ENCODE results near the gene ITPR2. TPM values are rescaled to one million over a fixed set of nuclear protein-coding genes. Genes with fewer than 3 reads are reported as not detected.

Gene ITPR2
- total and polyA plus RNA-seq, 2 of the 13 experiments (the other 11 are each of a cell fraction or from before 2014, with no cell fraction given), result 31.9 to 81.9 TPM

DNA sequence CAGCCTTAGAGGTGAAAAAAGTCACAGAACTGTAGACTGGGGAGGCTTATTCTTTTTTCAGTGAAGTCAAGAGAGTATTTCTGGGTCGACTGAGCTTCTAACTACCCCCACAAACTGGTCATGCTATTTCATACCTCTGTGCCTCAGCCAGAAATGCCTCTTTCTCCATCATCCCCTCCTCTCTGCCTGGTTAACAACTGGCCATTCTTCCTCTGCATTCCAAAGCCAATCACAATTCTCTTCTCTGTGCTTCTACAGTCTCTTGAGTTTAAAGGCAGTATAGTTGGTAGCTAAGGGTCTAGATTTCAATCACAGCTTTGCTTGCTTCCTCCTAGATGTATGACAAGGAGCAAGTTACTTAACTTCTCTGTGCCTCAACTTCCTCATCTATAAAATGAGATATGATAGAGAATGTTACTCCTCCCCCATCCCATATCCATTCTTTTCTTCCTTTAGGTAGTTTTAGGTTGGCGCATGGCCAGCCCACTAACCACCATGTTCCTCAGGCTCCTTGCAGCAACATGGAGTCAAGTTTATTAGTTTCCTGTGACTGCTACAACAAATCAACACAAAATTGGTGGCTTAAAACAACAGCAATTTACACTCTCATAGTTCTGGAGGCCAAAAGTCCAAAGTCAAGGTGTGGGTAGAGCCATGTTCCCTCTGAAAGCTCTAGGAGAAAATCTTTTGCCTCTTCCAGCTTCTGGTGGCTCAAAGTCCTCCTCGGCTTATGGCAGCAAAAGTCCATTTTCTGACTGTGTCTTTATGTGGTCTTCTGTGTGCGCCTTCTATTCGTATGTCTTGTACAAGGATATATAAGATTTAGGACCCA is 62.5 kb downstream of the ITPR2 start:
- no TSS peak for BruUV-seq (replicated peaks)
- peaks cover 5 to 12% of the 10 kb centered on the region in 2 experiments for H3K36me3 ChIP-seq (replicated peaks in 1 of 2; ENCODE audit: control insufficient read depth in 1 of 2, insufficient read depth in 2 of 2, low read length in 2 of 2)
- H4K20me1 ChIP-seq (ENCODE audit: insufficient read depth, low read length), result no peaks in the 10 kb centered on the region
- POLR2A ChIA-PET, result interaction anchor here (3.1 to 6.6 kb wide), 3 partner anchors 25 to 62 kb away, joined by 30 to 78 read pairs (median 48); partner anchors contain the start of gene ITPR2
- no peaks in the 10 kb centered on the region for H3K27me3 ChIP-seq (ENCODE audit: control insufficient read depth in 1 of 2, insufficient read depth in 2 of 2, low read length in 2 of 2)
- ATAC-seq (peak; percentile 6; the same call in 2 of the 3 replicates), FAIRE-seq (peak; percentile 54), DNase-seq (ENCODE audit: low spot score) (peak; percentile 49)
- peak overlapping the region; percentile 88 for H3K27ac ChIP-seq (ENCODE audit: extremely low read length, insufficient read depth, low read length)
- peak overlapping the region; percentile 73 for H3K4me2 ChIP-seq (ENCODE audit: low read depth, low read length)
- H2AFZ ChIP-seq (ENCODE audit: low read length), result no peak overlapping the region
- CTCF ChIA-PET (ENCODE audit: low intra/inter-chr PET ratio, low total read pairs), result no interaction called here
- intact Hi-C loops (cut with micrococcal nuclease; ENCODE audit: unreplicated experiment) (loop anchor here (10.0 kb wide), 1 partner anchor 114 kb away; no protein-coding TSS in a partner anchor), in situ Hi-C loops (cut with HindIII; ENCODE audit: extremely low pct_ligation_motif_present, low pct_unique_long_range_greater_than_20kb) (no loop called here)
- 73% methylated on average over 5 of the region's 5 CpGs for WGBS (ENCODE audit: low lambda C conversion rate)
- H3K9me3 ChIP-seq (ENCODE audit: low read length), result no peaks in the 10 kb centered on the region
- H3K4me1 ChIP-seq (ENCODE audit: insufficient read depth, low read length), result peaks cover 92% of the 10 kb centered on the region
- peaks cover 51% of the 10 kb centered on the region for H3K79me2 ChIP-seq (ENCODE audit: insufficient read depth, low read length)
- H3K9ac ChIP-seq (ENCODE audit: insufficient read depth, low read depth, low read length), result no peak overlapping the region; the same call in 1 of the 2 replicates
- peak overlapping the region in 1 of 3 experiments; percentile 9; a peak in 1 of 6 replicates for H3K4me3 ChIP-seq (replicated peaks in 1 of 3; ENCODE audit: insufficient read depth in 1 of 3, low read depth in 2 of 3, low read length in 3 of 3)
- TF ChIP-seq SSRP1 (CRISPR knock-in tag; IDR thresholded peaks at IDR 0.05) (0 out of 2 replicates have a peak, but pooled peaks have one; percentile 40), RBM22 (optimal IDR thresholded peaks at IDR 0.05; ENCODE audit: low read length) (peak; percentile 60), TARDBP (CRISPR knock-in tag; IDR thresholded peaks at IDR 0.05) (peak; percentile 38; the same call in 1 of the 2 replicates), HOXA3 (CRISPR knock-in tag; IDR thresholded peaks at IDR 0.05) (0 out of 2 replicates have a peak, but pooled peaks have one; percentile 13), HNF4G (IDR thresholded peaks at IDR 0.05; ENCODE audit: borderline replicate concordance, low read depth, low read length) (0 out of 2 replicates have a peak, but pooled peaks have one; percentile 47), HNF4G (CRISPR knock-in tag; IDR thresholded peaks at IDR 0.05; ENCODE audit: borderline replicate concordance, low read depth) (no peak), ZNF230 (CRISPR knock-in tag; IDR thresholded peaks at IDR 0.05) (no peak)
- TF ChIP-seq, protein P1, sequence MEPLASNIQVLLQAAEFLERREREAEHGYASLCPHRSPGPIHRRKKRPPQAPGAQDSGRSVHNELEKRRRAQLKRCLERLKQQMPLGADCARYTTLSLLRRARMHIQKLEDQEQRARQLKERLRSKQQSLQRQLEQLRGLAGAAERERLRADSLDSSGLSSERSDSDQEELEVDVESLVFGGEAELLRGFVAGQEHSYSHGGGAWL (CRISPR knock-in tag; IDR thresholded peaks at IDR 0.05), result no peak
- TF ChIP-seq, protein P2, sequence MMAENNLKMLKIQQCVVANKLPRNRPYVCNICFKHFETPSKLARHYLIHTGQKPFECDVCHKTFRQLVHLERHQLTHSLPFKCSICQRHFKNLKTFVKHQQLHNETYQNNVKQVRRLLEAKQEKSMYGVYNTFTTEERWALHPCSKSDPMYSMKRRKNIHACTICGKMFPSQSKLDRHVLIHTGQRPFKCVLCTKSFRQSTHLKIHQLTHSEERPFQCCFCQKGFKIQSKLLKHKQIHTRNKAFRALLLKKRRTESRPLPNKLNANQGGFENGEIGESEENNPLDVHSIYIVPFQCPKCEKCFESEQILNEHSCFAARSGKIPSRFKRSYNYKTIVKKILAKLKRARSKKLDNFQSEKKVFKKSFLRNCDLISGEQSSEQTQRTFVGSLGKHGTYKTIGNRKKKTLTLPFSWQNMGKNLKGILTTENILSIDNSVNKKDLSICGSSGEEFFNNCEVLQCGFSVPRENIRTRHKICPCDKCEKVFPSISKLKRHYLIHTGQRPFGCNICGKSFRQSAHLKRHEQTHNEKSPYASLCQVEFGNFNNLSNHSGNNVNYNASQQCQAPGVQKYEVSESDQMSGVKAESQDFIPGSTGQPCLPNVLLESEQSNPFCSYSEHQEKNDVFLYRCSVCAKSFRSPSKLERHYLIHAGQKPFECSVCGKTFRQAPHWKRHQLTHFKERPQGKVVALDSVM (CRISPR knock-in tag; IDR thresholded peaks at IDR 0.05), result no peak
- TF ChIP-seq, protein P3, sequence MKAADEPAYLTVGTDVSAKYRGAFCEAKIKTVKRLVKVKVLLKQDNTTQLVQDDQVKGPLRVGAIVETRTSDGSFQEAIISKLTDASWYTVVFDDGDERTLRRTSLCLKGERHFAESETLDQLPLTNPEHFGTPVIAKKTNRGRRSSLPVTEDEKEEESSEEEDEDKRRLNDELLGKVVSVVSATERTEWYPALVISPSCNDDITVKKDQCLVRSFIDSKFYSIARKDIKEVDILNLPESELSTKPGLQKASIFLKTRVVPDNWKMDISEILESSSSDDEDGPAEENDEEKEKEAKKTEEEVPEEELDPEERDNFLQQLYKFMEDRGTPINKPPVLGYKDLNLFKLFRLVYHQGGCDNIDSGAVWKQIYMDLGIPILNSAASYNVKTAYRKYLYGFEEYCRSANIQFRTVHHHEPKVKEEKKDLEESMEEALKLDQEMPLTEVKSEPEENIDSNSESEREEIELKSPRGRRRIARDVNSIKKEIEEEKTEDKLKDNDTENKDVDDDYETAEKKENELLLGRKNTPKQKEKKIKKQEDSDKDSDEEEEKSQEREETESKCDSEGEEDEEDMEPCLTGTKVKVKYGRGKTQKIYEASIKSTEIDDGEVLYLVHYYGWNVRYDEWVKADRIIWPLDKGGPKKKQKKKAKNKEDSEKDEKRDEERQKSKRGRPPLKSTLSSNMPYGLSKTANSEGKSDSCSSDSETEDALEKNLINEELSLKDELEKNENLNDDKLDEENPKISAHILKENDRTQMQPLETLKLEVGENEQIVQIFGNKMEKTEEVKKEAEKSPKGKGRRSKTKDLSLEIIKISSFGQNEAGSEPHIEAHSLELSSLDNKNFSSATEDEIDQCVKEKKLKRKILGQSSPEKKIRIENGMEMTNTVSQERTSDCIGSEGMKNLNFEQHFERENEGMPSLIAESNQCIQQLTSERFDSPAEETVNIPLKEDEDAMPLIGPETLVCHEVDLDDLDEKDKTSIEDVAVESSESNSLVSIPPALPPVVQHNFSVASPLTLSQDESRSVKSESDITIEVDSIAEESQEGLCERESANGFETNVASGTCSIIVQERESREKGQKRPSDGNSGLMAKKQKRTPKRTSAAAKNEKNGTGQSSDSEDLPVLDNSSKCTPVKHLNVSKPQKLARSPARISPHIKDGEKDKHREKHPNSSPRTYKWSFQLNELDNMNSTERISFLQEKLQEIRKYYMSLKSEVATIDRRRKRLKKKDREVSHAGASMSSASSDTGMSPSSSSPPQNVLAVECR (CRISPR knock-in tag; IDR thresholded peaks at IDR 0.05; ENCODE audit: borderline replicate concordance), result peak; percentile 21; the same call in 1 of the 2 replicates
